ENCODE data around the gene PTPRN2. TPM values are rescaled to one million over a fixed set of nuclear protein-coding genes. Genes with fewer than 3 reads are reported as not detected.
A peak's percentile ranks its signal among the peaks of the same experiment; 100 is the strongest.
"Not testable (repeated sequence)": the region's sequence is repeated elsewhere in the genome, so short reads cannot be mapped to it uniquely, and the experiment has no call there.

The PTPRN2 gene
- total RNA-seq, 8 experiments from 2014 or later, result 0.10 to 19.7 (median 10.8) TPM; not detected in 1

DNA sequence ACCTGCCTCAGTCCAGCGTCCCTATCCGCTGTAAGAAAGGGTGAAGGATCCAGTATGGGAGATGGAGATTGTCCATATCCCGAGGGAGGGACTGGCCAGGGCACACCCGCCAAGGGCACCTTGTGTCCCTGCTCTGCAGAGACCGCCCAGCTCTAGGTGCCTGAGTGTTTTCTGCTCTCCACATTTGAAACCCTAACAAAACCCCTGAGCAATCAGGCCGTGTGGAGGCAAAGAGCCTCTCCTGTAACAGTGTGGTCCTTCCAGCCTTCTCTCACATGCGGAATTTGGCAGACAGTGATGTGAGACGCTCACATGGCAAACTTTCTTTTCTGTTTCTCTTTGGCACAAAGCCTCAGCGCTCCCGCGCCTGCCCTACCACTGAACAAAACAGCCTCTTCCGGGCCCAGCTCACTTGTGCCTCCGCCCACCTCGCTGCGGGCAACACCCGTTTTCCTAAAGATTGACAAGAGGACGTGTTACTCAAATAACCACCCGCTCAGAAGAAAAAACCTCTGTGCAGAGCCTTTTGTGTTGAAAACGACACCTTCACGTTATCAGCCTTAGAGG is 736.0 kb downstream of the PTPRN2 start:
- H3K27ac ChIP-seq, result no peak overlapping the region
- WGBS, 10 experiments, result 1 to 80% (median 51%) methylated on average over 3 to 16 of the region's 20 CpGs; no CpG with 5 or more reads in 1 of the 10 experiments
- no peak overlapping the region for H3K4me3 ChIP-seq
- in situ Hi-C loops (cut with MboI; ENCODE audit: low pct_unique_long_range_greater_than_20kb in 2 of 9, low sequenced_read_pairs in 9 of 9, unreplicated experiment in 9 of 9), result no loop called here
- peak in 5 of 8 experiments; percentile 32 to 87 (median 63) for ATAC-seq (replicated peaks in 6 of 8)
- peaks cover 0 to 19% of the 10 kb centered on the region in 2 donors for H3K4me1 ChIP-seq (replicated peaks in 1 of 2)

DNA sequence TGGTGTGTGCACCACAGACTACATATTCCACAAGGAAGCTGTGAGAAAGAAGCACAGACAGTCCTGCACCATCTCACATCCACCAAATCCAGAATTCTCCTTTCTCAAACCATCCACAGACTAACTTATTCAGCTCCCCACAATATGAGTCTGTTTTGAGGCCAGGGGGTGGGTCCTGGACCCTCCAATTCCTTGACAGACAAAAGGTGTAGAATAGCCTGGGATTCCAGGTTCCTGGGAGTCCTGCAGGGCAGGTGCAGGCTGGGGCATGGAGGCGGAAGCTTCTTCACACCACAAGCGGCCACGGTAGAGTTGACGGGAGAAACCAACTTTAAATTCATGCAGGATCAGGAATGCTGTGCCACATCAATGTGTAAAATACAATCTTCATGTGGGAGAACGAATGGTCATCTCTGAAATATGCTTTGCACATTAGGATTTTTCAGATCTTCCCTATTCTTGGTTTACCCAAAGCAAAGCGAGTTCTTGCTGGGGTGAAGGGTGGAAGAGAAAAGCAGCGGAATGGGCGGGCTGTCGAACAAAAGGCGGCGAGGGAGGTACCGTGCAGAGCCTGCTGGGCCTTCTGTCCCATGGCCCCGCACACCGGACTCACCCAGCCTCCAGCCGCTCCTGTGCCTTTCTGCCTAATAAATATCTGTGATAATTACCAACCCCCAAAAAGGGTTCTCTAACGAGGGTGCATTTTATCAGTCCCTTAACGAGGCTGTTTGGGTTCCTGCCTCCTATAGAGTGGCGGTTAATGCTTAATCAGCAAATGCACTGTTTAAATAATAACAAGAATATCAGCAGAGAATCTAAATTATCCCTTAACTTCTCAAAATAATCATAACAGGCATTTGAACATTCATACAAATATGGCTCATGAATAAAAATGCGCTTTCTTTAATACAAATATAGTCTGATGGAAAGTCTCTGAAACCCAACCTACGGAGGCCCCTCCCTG is 736.9 kb downstream of the PTPRN2 start:
- ATAC-seq (replicated peaks in 6 of 8), result no peak

DNA sequence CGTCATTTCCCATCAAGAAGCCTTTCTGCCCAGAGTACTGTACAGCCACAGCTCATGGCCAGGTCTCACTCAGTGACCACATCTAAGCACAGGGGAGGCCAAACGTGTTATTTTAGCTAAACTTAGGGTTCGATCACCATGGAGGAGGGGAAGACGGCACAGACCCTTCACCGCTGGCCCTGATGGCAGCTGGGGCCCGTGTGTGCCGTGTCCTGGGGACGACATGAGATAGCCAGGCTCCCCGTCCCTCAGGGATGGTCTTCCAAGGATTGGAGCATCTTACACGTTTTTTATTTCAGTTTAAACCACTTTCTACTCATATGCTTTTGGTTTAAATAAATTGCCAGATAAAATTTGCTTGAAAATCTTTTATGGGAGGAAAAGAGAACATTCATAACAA is 737.9 kb downstream of the PTPRN2 start:
- H3K4me1 ChIP-seq (replicated peaks in 1 of 2), result peaks cover 0 to 11% of the 10 kb centered on the region in 2 donors
- WGBS, 10 experiments, result 0 to 88% (median 20%) methylated on average over 1 to 6 of the region's 10 CpGs; no CpG with 5 or more reads in 3 of the 10 experiments
- H3K27ac ChIP-seq, result no peak overlapping the region
- in situ Hi-C loops (cut with MboI; ENCODE audit: low pct_unique_long_range_greater_than_20kb in 2 of 9, low sequenced_read_pairs in 9 of 9, unreplicated experiment in 9 of 9), result no loop called here
- H3K4me3 ChIP-seq, result no peak overlapping the region
- no peak for ATAC-seq (replicated peaks in 6 of 8)

More for the DNA sequence above, 736.9 kb downstream of the PTPRN2 start:
- WGBS, 10 experiments, result 0 to 81% (median 55%) methylated on average over 1 to 12 of the region's 20 CpGs
- no peak overlapping the region for H3K4me3 ChIP-seq
- peaks cover 0 to 17% of the 10 kb centered on the region in 2 donors for H3K4me1 ChIP-seq (replicated peaks in 1 of 2)
- no peak overlapping the region for H3K27ac ChIP-seq
- in situ Hi-C loops (cut with MboI; ENCODE audit: low pct_unique_long_range_greater_than_20kb in 2 of 9, low sequenced_read_pairs in 9 of 9, unreplicated experiment in 9 of 9), result no loop called here

DNA sequence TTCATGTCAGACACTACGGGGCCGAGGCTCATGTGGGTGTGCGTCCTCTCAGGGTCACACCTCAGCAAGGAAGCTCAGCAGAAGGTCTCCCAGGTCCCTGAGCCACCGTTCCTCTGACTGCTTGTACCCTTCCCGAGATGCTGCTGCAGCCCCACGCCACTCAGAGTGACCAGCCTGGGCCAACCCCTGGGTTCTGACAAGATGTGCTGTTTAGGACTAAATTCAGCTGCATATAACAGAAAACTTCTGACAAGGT is 738.4 kb downstream of the PTPRN2 start:
- Histone ChIP-seq H3K4me1 (replicated peaks in 1 of 2) (peaks cover 0 to 7% of the 10 kb centered on the region in 2 donors), H3K4me3 (no peak overlapping the region), H3K27ac (no peak overlapping the region)
- 36 to 83% (median 58%) methylated on average over 1 to 3 of the region's 6 CpGs; no CpG with 5 or more reads in 7 of the 10 experiments for WGBS, 10 experiments
- in situ Hi-C loops (cut with MboI; ENCODE audit: low pct_unique_long_range_greater_than_20kb in 2 of 9, low sequenced_read_pairs in 9 of 9, unreplicated experiment in 9 of 9), result no loop called here
- ATAC-seq (replicated peaks in 6 of 8), result no peak

DNA sequence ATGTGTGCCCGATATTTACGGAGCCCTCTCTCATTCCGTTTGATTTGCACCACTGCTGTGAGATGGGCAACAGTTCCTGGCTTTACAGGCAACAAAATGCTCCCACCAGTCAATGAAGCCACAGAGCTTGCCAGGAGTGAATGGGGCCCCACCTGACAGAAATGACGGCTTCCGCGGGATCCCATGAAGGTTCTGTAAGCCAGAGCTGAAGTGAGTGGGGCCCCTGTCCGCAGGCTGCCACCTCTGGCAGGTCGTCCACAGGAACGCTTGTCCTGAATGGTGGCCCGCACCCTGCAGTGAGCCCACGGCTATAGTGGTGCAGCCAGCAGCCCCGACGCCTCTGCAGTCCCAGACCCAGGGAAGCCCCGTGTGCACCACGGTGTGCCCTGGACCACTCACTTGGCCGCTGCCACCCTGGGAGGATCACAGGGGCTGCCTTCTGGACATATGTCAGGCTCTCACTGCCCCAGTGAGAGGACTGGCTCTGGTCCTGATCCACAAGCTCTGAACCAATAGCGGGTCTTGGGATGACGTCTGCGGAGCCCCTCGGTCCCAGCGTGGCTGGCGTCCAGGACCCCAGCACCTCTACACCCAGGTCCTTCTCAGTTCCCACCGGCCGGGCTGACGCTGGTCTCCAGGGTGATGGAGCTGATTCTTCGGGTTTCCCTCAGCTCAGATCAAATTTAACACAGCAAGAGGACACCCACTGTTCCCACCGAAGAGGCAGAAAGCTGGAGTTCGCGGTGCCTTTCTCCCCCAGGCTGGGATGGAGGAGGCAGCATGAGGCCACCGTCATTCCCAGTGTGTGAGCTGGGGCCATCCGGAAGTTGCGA is 738.9 kb downstream of the PTPRN2 start:
- 0 to 100% (median 48%) methylated on average over 1 to 9 of the region's 32 CpGs; no CpG with 5 or more reads in 4 of the 10 experiments for WGBS, 10 experiments
- in situ Hi-C loops (cut with MboI; ENCODE audit: low pct_unique_long_range_greater_than_20kb in 2 of 9, low sequenced_read_pairs in 9 of 9, unreplicated experiment in 9 of 9), result no loop called here
- Histone ChIP-seq H3K4me3 (no peak overlapping the region), H3K4me1 (replicated peaks in 1 of 2) (peaks cover 0 to 1% of the 10 kb centered on the region in 2 donors), H3K27ac (no peak overlapping the region)
- no peak for ATAC-seq (replicated peaks in 6 of 8)

DNA sequence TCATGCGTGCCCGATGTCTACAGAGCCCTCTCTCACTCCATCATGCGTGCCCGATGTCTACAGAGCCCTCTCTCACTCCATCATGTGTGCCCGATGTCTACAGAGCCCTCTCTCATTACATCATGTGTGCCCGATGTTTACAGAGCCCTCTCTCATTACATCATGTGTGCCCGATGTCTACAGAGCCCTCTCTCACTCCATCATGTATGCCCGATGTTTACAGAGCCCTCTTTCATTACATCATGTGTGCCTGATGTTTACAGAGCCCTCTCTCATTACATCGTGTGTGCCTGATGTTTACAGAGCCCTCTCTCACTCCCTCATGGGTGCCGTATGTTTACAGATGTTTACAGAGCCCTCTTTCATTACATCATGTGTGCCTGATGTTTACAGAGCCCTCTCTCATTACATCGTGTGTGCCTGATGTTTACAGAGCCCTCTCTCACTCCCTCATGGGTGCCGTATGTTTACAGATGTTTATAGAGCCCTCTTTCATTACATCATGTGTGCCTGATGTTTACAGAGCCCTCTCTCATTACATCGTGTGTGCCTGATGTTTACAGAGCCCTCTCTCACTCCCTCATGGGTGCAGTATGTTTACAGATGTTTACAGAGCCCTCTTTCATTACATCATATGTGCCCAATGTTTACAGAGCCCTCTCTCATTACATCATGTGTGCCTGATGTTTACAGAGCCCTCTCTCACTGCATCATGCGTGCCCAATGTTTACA is 739.7 kb downstream of the PTPRN2 start:
- H3K27ac ChIP-seq; in situ Hi-C loops (cut with MboI; ENCODE audit: low pct_unique_long_range_greater_than_20kb in 2 of 9, low sequenced_read_pairs in 9 of 9, unreplicated experiment in 9 of 9); H3K4me3 ChIP-seq; H3K4me1 ChIP-seq (replicated peaks in 1 of 2); ATAC-seq (replicated peaks in 6 of 8): not testable (repeated sequence)
- 0 to 100% (median 40%) methylated on average over 1 to 6 of the region's 14 CpGs; no CpG with 5 or more reads in 4 of the 10 experiments for WGBS, 10 experiments

DNA sequence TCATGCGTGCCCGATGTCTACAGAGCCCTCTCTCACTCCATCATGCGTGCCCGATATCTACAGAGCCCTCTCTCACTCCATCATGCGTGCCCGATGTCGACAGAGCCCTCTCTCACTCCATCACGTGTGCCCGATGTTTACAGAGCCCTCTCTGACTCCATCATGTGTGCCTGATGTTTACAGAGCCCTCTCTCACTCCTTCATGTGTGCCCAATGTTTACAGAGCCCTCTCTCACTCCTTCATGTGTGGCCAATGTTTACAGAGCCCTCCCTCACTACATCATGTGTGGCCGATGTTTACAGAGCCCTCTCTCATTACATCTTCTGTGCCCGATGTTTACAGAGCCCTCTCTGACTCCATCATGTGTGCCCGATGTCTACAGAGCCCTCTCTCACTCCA is 740.9 kb downstream of the PTPRN2 start:
- H3K4me1 ChIP-seq (replicated peaks in 1 of 2), result peaks cover 4 to 17% of the 10 kb centered on the region in 2 donors
- H3K4me3 ChIP-seq; ATAC-seq (replicated peaks in 6 of 8); in situ Hi-C loops (cut with MboI; ENCODE audit: low pct_unique_long_range_greater_than_20kb in 2 of 9, low sequenced_read_pairs in 9 of 9, unreplicated experiment in 9 of 9); H3K27ac ChIP-seq: not testable (repeated sequence)
- WGBS, 10 experiments, result 100% methylated on average over 2 of the region's 12 CpGs; no CpG with 5 or more reads in 9 of the 10 experiments

DNA sequence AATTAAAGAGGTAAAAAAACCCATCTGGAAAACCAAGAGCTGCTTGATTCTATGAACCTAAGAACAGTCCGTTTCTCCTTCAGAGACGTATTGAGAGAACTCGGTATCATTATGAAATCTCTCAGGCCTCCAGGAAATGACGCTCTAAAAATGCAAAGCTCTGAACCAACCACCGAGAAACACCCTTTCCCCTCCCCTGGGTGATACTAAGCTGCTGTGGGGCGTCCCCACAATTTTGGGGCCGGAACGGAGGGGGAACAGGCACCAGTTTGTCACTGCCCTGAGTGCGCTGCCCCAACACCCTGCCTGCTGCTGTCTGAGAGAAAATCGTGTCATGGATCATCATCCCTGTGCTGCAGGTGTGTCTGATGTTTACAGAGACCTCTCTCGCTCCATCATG is 741.4 kb downstream of the PTPRN2 start:
- 0 to 88% (median 28%) methylated on average over 1 to 10 of the region's 11 CpGs; no CpG with 5 or more reads in 2 of the 10 experiments for WGBS, 10 experiments
- no peak for ATAC-seq (replicated peaks in 6 of 8)
- peaks cover 5 to 22% of the 10 kb centered on the region in 2 donors for H3K4me1 ChIP-seq (replicated peaks in 1 of 2)
- H3K27ac ChIP-seq, result no peak overlapping the region
- in situ Hi-C loops (cut with MboI; ENCODE audit: low pct_unique_long_range_greater_than_20kb in 2 of 9, low sequenced_read_pairs in 9 of 9, unreplicated experiment in 9 of 9), result no loop called here
- no peak overlapping the region for H3K4me3 ChIP-seq

DNA sequence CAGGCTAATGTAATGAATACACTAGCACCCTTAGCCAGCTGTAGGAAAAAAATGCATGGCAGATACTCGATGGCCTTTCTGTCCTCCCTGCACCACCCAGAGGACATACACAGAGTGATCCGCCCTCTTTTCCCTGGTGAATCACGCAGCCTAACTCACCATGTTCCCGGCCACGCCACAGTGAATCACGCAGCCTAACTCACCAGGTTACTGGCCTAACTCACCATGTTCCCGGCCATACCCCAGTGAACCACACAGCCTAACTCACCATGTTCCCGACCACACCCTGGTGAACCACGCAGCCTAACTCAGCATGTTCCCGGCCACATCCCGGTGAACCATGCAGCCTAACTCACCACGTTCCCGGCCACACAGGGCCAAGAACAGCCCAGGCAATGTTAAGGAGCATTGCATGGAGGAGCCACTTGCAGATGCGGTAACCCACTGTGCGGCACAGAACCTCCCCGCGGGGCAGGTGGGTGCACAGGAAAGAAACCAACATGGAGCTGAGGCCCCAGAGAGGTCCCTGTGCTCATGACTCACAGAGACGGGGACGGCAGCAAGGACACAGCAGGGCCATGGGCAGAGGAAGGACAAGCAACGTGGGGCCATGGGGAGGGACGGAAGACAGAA is 742.3 kb downstream of the PTPRN2 start:
- in situ Hi-C loops (cut with MboI; ENCODE audit: low pct_unique_long_range_greater_than_20kb in 2 of 9, low sequenced_read_pairs in 9 of 9, unreplicated experiment in 9 of 9), result no loop called here
- 22 to 95% (median 80%) methylated on average over 1 to 10 of the region's 21 CpGs for WGBS, 10 experiments
- no peak for ATAC-seq (replicated peaks in 6 of 8)
- peaks cover 8 to 32% of the 10 kb centered on the region in 2 donors for H3K4me1 ChIP-seq (replicated peaks in 1 of 2)
- no peak overlapping the region for H3K27ac ChIP-seq
- no peak overlapping the region for H3K4me3 ChIP-seq

DNA sequence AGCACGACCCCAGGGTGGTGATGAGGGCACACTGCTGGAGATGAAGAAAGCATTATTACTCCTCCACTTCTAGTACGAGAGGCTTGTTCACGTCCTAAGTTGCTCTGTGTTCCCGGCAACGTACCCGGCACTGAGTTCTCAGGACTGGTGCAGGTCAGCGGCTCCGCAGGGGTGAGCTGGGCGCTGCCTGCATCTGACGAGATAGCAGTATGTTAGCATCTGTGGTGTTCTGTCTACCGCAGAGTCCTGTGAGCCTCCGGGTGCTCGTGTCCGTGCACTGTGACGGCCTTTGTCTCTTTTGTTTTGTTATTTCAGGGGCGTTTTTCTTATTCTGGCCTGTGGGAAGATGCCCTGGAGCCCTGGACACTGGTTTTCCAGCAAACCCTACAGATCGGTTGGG is 743.0 kb downstream of the PTPRN2 start:
- H3K27ac ChIP-seq, result no peak overlapping the region
- in situ Hi-C loops (cut with MboI; ENCODE audit: low pct_unique_long_range_greater_than_20kb in 2 of 9, low sequenced_read_pairs in 9 of 9, unreplicated experiment in 9 of 9), result no loop called here
- no peak overlapping the region for H3K4me3 ChIP-seq
- no peak for ATAC-seq (replicated peaks in 6 of 8)
- 20 to 97% (median 54%) methylated on average over 1 to 9 of the region's 17 CpGs; no CpG with 5 or more reads in 6 of the 10 experiments for WGBS, 10 experiments
- H3K4me1 ChIP-seq (replicated peaks in 1 of 2), result peaks cover 8 to 32% of the 10 kb centered on the region in 2 donors

DNA sequence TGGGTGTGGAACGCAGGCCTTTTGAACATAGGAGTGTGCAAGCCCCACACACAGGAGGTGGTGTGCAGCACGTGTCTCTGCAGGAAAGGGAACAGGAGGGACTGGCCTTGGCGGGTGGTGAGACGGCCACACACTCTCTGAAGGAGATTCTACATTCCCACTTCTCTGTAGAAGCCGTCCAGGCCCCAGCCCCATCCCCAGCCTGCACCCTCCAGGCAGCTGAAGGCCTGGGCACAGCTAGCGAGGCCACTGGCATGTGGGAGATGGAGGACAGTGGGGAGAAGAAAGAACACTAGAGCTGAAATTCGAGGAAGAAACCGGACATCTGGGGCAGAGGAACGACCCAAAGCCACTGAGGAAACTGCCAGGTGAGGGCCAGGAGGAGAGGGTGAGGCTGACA is 743.5 kb downstream of the PTPRN2 start:
- no peak for ATAC-seq (replicated peaks in 6 of 8)
- in situ Hi-C loops (cut with MboI; ENCODE audit: low pct_unique_long_range_greater_than_20kb in 2 of 9, low sequenced_read_pairs in 9 of 9, unreplicated experiment in 9 of 9), result no loop called here
- 0 to 80% (median 29%) methylated on average over 1 to 6 of the region's 9 CpGs; no CpG with 5 or more reads in 7 of the 10 experiments for WGBS, 10 experiments
- Histone ChIP-seq H3K27ac (no peak overlapping the region), H3K4me1 (replicated peaks in 1 of 2) (peaks cover 8 to 32% of the 10 kb centered on the region in 2 donors), H3K4me3 (no peak overlapping the region)
